ENCODE results near the gene EIF3F. TPM values are rescaled to one million over a fixed set of nuclear protein-coding genes. Genes with fewer than 3 reads are reported as not detected.

Gene EIF3F
- total and polyA plus RNA-seq, 10 of the 15 experiments (the other 5 are each of a cell fraction or from before 2014, with no cell fraction given), result 81.3 to 461 (median 213) TPM

DNA sequence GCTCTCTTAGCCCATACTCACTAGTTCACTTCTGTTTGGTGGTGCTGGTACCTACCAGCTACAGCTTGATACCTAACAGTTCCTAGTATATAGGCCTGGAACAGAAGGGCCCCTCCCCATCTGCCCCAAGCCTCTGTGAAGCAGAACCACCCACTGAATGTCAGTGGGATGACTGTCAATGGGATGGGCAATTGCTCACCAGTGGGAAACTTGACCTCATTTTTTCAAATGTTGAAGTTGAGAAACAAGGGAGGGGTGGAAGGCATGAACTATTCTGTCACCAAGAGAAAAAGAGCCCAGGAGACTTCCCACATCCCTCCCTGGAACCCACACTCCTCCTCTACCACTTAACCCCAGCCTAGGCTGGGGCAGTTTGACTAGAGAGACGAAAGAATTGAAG lies 21.8 kb upstream of the EIF3F start, which contains the start of gene NLRP10 (continued):
- TF ChIP-seq REST (IDR thresholded peaks at IDR 0.05; ENCODE audit: low read depth, low read length), result no peak
- TF ChIP-seq KLF5 (IDR thresholded peaks at IDR 0.05; ENCODE audit: partially characterized antibody), result no peak
- no peak for TF ChIP-seq RAD51 (IDR thresholded peaks at IDR 0.05)
- no peak for TF ChIP-seq HDGF (IDR thresholded peaks at IDR 0.05)

DNA sequence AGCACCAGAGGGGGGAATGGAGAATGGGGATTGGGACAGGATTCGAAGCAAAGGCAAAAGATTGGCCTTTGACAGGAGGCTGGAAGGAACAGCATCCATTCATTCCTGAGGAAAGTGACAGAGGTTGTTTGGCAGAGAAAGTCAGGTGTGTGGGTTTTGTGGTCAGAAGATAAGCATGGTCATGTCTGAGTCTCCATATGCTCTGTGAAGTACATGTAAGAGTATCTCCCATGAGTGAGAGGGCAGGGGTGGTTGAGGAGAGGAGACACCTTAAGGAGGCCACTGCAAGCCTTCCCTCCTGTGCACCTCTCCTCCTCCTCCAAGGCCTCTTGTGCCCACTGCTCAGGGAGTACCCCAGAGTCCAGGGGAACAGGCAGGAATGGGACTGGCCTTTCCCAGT lies 20.0 kb upstream of the EIF3F start:
- no peaks in the 10 kb centered on the region for H4K20me1 ChIP-seq (ENCODE audit: control insufficient read depth, insufficient read depth)
- intact Hi-C loops (cut with micrococcal nuclease; ENCODE audit: unreplicated experiment), result no loop called here
- in situ Hi-C loops (cut with MboI), result no loop called here
- ChIA-PET POLR2A (no interaction called here), RAD21 (ENCODE audit: unreplicated experiment) (no interaction called here), SMC1A (ENCODE audit: uncharacterized antibody, unreplicated experiment) (no interaction called here), CTCF (no interaction called here)
- no peaks in the 10 kb centered on the region for H3K36me3 ChIP-seq (ENCODE audit: control insufficient read depth in 2 of 2, insufficient read depth in 2 of 2, low read length in 1 of 2)
- no peak overlapping the region for H3K4me2 ChIP-seq (ENCODE audit: control insufficient read depth, insufficient read depth)
- no peaks in the 10 kb centered on the region for H3K9me3 ChIP-seq (replicated peaks; ENCODE audit: control insufficient read depth, insufficient read depth, low read length)
- no peaks in the 10 kb centered on the region for H3K79me2 ChIP-seq (ENCODE audit: control insufficient read depth, insufficient read depth, low read length)
- no peaks in the 10 kb centered on the region for H3K4me1 ChIP-seq (ENCODE audit: control insufficient read depth, insufficient read depth, low read length)
- FAIRE-seq, result no peak
- DNase-seq (ENCODE audit: low read depth, low spot score), result no peak
- 0% methylated on average over 1 of the region's 1 CpG for WGBS (ENCODE audit: insufficient coverage, insufficient replicate concordance, low lambda C conversion rate, missing lambda C conversion rate)
- peaks cover 0 to 1% of the 10 kb centered on the region in 2 experiments; a peak in 1 of 4 replicates for H3K27me3 ChIP-seq (replicated peaks in 1 of 2; ENCODE audit: control insufficient read depth in 2 of 2, insufficient read depth in 2 of 2, low read length in 1 of 2)
- no peak overlapping the region for H3K4me3 ChIP-seq
- no peak overlapping the region for H3K27ac ChIP-seq (ENCODE audit: control insufficient read depth, insufficient read depth)
- TF ChIP-seq JUND (IDR thresholded peaks at IDR 0.05; ENCODE audit: low read depth, low read length) (no peak), JUNB (IDR thresholded peaks at IDR 0.05) (no peak), ZSCAN29 (IDR thresholded peaks at IDR 0.05) (no peak), POU2F2 (IDR thresholded peaks at IDR 0.05; ENCODE audit: borderline replicate concordance, low read depth, low read length) (no peak), BHLHE40 (IDR thresholded peaks at IDR 0.05; ENCODE audit: borderline replicate concordance in 1 of 2, low read depth in 2 of 2, low read length in 1 of 2) (no peak)
- H2AFZ ChIP-seq (ENCODE audit: control insufficient read depth, low read depth, low read length), result no peak overlapping the region
- no peak for ATAC-seq
- H3K9ac ChIP-seq (ENCODE audit: control insufficient read depth, insufficient read depth, low read length), result no peak overlapping the region
- BruUV-seq (replicated peaks), result no TSS peak
